Cardiac septum (tissue), 1 donor: ENCODE data around the gene SAMD1. TPM values are rescaled to one million over a fixed set of nuclear protein-coding genes. Genes with fewer than 3 reads are reported as not detected.

Experiments used
- DNase-seq: peaks from one replicate; pipeline ENCODE4 v3.0.0-alpha.2; 2020; ENCODE audit warnings: low spot score
- intact Hi-C: fragments of 100-400 bp; cut with DNase I; formaldehyde crosslinking; loops from one replicate; pipeline ENCODE4 v1.14.0; 2022
- long read RNA-seq: library from polyadenylated mRNA; unstranded; transcript quantifications from one replicate; pipeline ENCODE4 v2.0.0, GENCODE V29; 2021
- total RNA-seq: library from RNA; stranded (reverse); fragmentation: NEBNext Ultra II Directional; extraction: Animal tissue kit (Norgen Biotek cat#: 25700); gene quantifications from one replicate; pipeline ENCODE4 v1.2.1, GENCODE V29; 2021
- donor health status: DM: no; HTN: no; CAD: no.

The SAMD1 gene
- total RNA-seq, result 41.8 TPM
- long read RNA-seq, transcript SAMD1-202 (5 exons, 2,164 nt), result major isoform, 29 of 49 reads
- long read RNA-seq, partial matches to known transcripts, result 1 of 49 reads
- long read RNA-seq, other reads (novel, unspliced or antisense), result 19 of 49 reads

DNA sequence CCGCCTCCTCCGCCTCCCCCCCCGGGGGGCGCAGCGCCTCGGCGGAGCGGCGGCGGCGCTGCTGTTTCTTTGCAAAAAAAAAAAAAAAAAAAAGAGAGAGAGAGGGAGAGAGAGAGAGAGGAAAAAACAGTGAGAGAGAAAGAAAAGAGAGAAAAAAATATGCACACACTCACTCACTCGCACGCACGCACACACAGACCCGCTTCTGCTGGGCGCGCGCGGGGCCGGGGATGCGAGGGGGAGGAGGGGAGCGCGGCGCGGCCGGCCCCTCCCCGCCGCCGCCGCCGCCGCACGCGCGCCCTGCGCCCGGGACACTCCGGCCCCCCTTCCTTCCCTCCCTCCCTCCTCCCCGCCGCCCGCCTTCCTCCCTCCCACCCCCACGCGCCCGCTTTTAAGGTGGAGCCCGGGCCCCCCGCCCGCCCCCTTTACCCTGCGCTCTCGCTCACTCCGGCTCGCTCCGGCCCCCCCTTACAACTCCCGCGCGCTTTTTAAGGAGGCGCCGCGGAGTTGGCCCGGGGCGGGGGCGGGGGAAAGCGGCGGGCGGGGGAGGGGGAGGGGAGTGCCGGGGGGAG lies at the start of gene SAMD1:
Gene SAMD1, minus strand, starts transcription at position 243 of the 572 bp plus-strand sequence.
- peak; percentile 93 for DNase-seq
- intact Hi-C loops, result loop anchor here (5.0 kb wide), 1 partner anchor 47 kb away; the partner anchor contains the start of gene ASF1B

DNA sequence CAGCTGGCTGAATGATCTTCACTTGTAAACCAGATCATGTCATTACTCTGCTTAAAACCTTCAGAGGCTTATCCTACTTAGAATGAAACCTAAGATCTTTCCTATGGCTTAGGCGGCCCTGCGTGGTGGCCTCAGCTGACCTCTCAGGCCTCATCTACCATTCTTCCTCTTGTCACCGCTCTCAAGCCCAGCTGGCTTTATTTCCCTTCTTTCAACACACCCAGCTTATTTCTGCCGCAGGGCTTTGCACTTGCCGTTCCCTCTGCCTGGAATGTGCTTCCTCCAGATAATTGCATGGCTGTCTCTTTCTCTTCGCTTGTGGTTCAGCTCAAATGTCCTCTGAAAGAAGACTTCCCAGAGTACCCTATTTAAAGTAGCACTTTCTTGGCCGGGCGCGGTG lies 49.4 kb upstream of the SAMD1 start:
- intact Hi-C loops, result loop anchor here (5.0 to 10.0 kb wide), 2 partner anchors 48 to 335 kb away; partner anchors contain the start of genes PTGER1 and SAMD1
- no peak for DNase-seq

DNA sequence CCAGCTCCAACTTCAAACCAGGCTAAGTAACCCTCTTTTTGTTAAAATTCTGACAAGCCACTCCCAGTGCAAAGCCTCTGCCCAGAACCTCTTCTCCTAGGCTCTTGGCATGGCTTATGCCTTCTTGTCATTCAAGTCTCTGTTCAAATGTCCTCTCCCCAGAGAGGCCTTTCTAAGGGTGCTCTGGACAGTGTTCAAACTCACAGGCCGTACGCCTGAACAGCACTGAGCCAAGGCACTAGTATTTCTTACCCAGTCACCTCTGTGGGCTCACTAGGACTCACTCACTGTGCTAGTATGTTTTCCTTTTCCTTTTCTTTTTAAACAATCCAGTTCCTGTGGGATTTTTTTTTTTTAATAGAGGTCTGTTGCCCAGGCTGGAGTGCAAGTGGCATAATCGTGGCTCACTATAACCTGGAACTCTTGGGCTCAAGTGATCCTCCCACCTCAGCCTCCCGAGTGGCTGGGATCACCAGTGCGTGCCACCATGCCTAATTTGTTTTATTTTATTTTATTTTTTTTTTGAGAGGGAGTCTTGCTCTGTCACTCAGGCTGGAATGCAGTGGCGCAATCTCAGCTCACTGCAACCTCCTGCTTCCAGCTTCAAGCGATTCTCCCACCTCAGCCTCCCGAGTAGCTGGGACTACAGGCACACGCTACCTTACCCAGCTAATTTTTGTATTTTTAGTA lies 48.2 kb upstream of the SAMD1 start:
- DNase-seq, result no peak
- intact Hi-C loops, result loop anchor here (5.0 kb wide), 1 partner anchor 46 kb away; the partner anchor contains the start of gene SAMD1

DNA sequence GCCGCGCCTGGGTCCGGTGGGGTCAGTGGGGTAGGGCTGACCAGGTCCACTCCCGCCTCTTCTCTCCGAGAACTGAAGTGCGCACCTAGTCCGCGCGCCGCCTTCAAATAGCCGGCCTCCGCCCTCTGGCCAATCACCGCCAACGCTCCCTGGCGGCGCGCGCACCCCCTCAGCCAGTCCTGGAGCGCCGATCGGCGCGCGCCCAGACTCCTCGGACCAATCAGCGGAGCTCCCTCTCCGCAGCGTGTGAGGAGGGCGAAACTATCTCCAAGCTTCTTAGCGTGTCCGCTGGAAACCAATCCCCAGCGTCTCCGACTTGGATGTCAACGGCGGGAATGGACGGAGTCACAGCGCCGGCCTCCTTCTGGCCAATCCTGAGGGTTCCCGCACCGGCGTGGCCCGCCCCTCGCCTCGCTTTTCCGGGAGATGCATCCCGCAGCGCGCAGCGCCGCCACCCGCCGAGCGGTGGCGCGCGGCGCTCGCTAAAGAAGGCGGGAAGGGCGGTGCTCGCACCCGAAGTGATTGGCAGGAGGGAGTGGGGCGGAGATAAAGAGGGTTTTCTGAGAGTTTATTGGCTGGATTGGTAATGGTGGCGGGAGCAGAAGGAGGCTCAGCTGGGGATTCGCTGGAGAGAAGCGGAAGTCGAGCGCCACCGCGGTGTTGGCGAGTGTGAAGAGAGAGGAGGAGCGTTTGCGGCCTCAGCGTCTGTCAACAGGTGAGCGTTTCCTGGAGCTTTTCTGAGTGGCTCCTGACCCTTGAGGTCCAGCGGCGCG lies 46.1 kb upstream of the SAMD1 start, which contains the start of gene ASF1B:
Gene ASF1B, minus strand, starts transcription at position 81 of the 773 bp plus-strand sequence. CDS start 133 bp downstream, outside the sequence.
- peak; percentile 99 for DNase-seq
- intact Hi-C loops, result loop anchor here (1.0 to 5.0 kb wide), 3 partner anchors 19 to 64 kb away; partner anchors contain the start of genes MISP3, PRKACA and SAMD1

DNA sequence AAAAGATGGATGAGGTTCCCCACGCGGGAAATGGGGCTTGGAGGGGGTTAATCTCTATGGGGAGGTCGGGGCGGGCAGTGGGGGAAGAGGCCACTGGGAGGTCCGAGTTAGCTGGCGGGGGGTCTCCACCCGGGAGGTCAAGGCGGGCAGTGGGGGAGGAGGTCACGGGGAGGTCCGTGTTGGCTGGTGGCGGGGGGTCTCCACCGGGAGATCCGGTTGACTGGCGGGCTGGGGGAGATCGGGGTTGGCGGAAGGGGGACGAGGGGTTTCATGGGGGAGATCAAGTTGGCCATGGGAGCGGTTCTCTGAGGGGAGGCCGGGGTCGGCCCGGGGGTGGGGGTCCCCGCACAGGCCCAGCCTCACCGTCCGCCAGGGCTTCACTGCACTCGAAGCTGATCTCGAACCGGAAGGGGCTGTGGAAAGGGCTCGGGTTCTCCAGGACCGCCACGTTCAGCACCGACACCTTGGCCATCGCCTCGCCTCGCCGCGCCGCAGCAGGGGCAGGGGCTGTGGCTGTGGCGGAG lies 45.5 kb upstream of the SAMD1 start:
- DNase-seq, result no peak
- intact Hi-C loops, result loop anchor here (2.0 to 5.0 kb wide), 2 partner anchors 44 to 63 kb away; partner anchors contain the start of genes MISP3 and SAMD1

DNA sequence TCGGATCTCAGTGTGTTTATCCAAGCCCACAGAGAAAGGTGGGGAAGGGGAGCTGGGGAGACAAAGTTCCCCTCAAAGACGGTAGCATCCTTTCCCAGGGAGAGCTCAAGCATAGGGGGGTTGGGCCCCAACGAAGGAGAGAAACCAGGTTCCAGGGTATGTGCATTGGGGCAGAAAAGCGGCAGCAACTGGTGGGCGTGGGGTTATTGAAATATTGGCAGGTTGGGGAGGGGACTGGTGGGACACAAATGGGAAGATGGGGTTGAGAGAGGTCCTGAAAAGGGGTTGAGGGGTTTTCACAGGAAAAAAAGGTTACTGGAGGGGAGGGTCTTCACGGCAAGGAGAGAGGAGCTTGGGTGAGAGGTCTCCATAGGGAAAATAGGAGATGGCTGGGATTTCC lies 44.8 kb upstream of the SAMD1 start:
- no peak for DNase-seq
- intact Hi-C loops, result loop anchor here (5.0 kb wide), 1 partner anchor 43 kb away; the partner anchor contains the start of gene SAMD1

DNA sequence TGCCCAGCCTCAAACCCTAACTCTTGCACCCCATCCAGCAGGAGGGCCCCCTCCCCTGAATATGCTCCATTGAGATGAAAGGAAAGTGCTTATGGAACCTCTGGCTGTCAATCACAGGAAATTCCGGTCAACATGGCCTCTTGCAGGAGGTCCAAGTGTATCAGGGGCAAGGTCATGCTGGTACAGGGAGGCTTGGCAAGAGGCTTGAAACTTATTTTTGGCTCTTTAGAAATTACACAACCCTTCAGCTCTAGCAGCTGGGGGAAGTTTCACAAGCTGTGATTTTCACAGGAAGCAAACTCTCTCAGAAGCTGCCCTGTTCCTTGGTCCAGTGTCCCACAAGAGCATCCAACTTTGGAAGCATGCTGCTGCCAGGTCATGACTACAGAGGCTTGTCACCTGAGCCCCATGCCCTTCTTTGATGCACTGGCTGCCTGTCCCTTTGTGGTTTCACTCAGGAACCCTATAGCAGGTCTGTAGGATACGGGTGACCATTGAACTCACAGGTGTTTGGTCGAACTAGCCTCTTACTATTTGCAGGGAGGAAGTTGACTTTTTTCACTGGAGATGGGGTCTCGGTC lies 37.5 kb upstream of the SAMD1 start:
- intact Hi-C loops, result no loop called here
- no peak for DNase-seq

DNA sequence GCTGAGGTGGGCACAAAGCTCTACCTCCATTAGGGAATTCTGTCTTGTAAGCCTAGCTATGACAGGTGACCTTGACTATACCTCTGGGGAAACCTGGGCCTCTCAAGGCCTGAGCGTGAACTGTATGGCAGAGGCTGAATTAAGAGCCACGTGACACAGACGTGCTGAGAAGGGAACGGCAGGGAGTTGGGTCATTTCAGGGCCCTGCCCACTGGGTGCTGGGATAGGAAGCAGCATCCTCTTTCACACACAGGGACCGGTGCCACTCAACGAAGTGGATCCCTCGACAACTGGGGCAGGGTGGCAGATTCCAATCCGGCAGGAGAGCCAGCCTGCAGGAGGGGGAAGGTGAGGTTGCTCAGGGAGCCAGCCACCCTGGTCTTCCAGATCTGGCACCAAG lies 36.6 kb upstream of the SAMD1 start:
- intact Hi-C loops, result no loop called here
- no peak for DNase-seq

DNA sequence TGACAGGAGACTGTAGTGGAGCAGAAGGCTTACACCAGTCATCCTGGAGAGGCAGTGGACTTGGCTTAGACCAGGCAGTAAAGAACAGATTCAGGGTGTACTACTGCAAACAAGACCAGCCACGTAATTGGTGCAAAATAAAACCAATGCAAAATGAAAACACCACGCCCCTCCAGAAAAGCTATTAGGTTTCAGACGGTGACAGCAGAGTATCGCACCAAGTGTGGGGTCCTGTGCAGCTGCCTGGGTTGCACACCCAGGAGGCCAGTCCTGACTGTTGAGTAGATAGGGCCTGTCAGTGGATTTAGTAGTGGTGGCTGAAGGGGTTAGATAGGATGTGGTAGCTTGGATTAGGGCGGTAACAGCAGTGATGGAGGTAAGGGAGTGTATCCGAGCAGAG lies 32.4 kb upstream of the SAMD1 start:
- intact Hi-C loops, result no loop called here
- no peak for DNase-seq

DNA sequence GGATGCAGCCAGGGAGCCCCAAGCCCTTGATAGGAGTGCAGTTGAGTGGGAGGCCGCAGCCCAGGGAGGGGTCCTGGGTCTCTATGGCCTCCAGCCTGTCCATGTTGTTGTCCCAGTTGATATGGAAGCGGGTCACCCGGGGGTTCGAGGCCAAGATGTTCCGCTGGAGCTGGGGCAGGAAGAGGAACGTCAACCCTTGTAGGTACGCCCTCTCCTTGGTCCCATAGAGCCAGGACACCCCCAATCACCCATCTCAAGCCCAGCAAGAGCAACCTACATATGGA lies 29.9 kb upstream of the SAMD1 start:
- DNase-seq, result no peak
- intact Hi-C loops, result no loop called here

DNA sequence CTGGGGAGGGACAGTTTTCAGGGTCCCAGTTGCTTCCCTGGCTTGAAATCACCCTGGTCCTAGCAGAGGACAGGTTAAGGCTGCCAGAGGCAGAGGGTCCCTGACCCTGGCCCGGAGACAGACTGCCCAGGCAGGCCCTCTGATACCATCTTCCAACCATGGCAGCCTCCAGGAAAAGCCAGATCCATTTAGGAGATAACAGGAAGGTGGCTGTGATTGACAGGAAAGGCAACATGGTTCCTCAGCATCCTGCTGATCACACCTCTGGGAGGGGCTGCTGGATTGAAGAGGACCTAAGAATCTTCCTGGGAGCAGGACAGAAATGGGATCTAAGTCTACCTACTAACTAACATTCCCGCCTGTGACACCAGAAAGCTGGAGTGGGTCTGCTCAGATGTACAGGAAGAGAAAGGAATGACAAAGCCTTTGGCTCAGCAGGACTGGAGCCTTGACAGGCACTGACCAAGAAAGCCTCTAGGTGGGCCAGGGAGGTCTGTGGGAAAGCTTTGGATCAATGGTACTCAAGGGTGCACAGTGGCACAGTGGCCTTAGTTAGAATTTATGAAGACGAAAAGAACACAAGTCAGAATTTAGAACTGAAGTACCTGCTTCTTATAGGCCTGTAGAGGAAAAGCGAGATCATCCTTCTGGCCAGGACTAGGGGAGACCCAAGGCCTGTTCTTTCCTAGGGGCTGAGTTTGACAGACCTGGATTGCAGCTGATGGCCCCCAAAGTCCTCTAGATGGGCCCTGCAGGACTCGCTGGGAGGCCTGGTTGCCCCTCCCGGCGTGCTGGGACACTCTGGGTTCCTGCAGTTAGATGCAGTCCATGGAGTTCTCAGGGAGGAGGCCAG lies 29.3 kb upstream of the SAMD1 start:
- intact Hi-C loops, result loop anchor here (5.0 kb wide), 1 partner anchor 38 kb away; no protein-coding TSS in a partner anchor
- no peak for DNase-seq

DNA sequence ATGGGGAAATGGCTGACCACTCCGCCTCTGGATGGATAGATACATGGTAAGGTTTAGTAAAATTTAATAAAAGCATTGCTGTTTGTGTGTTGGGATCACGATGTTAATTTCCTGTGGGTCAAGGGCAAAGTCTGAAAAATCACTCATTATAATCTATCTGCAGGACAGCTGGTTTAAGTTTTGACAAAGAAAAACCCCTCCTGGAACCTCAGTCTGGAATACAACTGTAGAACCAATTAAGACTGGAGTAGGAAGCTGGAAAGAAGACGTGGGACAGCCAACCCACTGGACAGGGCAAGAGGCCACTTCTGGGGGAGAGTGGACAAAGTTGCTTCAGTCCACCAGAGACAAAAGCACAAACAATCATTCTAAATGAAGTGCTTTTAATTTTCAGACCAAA lies 28.6 kb upstream of the SAMD1 start:
- DNase-seq, result no peak
- intact Hi-C loops, result loop anchor here (5.0 kb wide), 1 partner anchor 37 kb away; no protein-coding TSS in a partner anchor

DNA sequence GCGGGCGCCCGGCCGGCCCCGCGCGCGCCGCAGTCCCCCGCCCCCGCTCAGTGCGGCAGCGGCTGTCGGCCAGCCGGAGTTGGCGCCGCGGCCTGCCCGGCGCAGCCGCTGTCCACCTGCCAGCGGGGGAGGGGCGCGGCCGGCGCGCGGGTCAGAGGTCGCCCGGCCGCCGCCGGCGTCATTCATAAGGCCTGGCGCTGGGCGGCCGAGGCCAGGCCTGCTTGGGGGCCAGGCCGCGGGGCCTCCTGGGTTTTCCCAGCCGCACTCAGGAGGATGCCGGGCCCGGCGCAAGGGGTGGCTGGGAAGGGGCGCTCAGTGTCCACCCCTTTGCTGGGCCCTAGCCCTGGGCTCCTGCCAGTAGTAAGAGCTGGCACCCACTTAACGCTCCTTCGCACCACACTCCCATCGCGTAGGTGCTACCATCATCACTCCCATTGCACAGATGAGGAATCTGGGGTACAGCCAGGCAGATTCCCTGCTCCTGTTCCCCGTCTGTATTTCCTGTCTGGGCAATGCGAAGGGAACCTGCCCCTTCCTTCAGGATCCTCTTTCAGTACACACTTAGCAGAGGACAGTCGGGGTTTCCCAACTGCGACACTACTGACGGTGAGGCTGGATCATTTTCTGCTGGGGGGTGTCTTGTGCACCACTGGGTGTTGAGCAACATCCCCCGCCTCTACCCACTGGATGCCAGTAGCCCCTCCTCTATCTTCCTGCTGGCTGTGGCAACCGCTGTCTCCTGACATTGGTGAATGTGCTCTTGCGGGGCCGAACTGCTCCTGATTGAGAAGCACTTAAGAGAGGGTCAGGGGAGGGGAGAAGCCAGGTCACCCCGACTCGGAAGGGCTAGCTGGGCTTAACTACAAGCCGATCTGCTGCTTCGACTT lies 27.9 kb upstream of the SAMD1 start:
- DNase-seq, result peak; percentile 87
- intact Hi-C loops, result loop anchor here (5.0 kb wide), 1 partner anchor 36 kb away; no protein-coding TSS in a partner anchor

DNA sequence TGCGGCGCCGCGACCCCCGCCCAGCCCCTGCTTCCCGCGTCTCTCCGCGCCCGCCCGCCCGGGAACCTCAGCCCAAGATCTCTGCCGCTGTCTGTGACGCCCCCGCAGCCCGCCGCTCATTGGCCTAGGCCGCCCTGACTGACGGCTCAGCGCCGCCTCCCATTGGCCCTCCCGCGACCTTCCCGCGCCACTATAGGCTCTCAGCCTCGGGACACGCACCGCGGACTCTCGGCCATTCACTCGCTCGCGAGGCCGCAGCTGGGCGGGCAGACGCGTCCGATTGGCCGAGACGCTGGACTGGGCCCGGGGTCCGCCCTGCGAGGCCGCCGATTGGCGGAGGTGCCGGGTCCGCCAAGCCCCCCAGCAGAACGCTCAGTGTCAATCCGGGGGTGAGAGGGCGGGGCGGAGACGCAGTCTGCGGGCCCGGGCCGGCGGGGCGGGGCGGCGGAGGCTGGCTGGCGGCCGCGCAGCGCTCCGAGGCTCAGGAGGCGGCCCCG lies 27.2 kb upstream of the SAMD1 start, which contains the start of gene PRKACA:
Gene PRKACA, minus strand, starts transcription at position 95 of the 497 bp plus-strand sequence. CDS start 215 bp downstream, outside the sequence.
- DNase-seq, result peak; percentile 99
- intact Hi-C loops, result loop anchor here (1.0 to 5.0 kb wide), 2 partner anchors 20 to 35 kb away; no protein-coding TSS in a partner anchor

DNA sequence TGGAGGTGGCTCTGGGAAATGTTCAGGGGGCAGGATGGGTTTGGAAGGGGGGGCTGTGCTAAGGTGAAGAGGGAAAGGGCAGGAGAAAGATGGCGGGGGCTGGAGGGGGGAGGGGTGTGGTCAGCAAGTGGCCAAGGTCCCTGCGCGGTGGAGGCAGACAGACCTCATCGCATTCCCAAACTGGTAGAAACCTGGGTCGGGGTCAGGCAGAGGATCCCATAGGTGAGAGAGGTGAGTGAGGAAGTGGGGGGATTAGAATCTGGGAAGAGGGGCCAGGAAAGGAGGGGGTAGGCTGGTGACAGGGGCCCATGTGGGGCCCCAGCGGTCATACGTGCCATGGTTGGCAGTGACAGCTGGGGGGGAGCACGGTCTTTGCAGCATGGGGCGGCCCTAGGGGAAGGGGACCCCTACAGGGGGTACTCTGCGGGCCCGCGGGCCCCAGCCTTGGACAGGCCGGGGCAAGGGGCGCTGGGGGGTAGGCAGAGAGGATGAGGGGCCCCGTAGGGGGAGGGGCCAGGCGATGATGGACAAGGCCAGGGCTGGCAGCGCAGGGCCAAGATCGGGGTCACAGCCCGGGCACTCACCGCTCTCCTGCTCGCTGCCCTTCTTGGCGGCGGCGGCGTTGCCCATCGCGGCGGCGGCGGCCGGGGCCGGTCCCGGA lies 26.5 kb upstream of the SAMD1 start:
- intact Hi-C loops, result loop anchor here (1.0 to 5.0 kb wide), 2 partner anchors 20 to 35 kb away; no protein-coding TSS in a partner anchor
- DNase-seq, result no peak

DNA sequence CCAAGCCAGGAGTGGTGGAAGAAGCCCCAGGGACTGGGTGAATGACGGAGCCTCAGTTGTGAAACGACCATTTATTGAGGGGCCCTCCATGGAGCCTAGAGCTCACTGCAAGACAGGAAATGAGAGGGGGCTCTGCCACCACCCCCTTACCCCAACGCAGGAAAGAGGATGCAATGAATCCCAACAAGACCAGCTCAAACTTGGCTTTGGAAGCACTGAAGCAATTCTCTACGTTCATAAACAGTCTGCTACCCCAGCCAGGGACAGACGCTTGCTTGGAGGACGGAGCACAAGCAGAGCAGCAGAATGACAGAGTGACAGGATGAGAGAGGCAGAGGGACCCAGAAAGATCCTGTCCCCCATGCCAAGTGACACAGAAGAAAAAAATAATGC lies 26.0 kb upstream of the SAMD1 start:
- DNase-seq, result no peak

More for the DNA sequence above, 26.0 kb upstream of the SAMD1 start:
- intact Hi-C loops, result loop anchor here (5.0 kb wide), 1 partner anchor 34 kb away; no protein-coding TSS in a partner anchor
